GM10266 (cell line): Measurements from ENCODE around the gene GPR37L1.

Source experiments
- DNase-seq: peaks from one replicate; pipeline ENCODE4 v3.0.0; 2012; ENCODE audit errors: extremely low spot score
- TF ChIP-seq, protein P1 (sequence below): IDR thresholded peaks from 2 replicates; pipeline ENCODE4 v1.5.1; 2012; ENCODE audit warnings: mild to moderate bottlenecking, low read depth; ENCODE audit not compliant: control insufficient read depth, insufficient read depth; ENCODE audit errors: missing control alignments

Gene GPR37L1

GRCh38 chr1:202152399-202152798 lies 29.7 kb downstream of the GPR37L1 start:
- TF ChIP-seq, protein P1, sequence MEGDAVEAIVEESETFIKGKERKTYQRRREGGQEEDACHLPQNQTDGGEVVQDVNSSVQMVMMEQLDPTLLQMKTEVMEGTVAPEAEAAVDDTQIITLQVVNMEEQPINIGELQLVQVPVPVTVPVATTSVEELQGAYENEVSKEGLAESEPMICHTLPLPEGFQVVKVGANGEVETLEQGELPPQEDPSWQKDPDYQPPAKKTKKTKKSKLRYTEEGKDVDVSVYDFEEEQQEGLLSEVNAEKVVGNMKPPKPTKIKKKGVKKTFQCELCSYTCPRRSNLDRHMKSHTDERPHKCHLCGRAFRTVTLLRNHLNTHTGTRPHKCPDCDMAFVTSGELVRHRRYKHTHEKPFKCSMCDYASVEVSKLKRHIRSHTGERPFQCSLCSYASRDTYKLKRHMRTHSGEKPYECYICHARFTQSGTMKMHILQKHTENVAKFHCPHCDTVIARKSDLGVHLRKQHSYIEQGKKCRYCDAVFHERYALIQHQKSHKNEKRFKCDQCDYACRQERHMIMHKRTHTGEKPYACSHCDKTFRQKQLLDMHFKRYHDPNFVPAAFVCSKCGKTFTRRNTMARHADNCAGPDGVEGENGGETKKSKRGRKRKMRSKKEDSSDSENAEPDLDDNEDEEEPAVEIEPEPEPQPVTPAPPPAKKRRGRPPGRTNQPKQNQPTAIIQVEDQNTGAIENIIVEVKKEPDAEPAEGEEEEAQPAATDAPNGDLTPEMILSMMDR, result no peak
- no peak for DNase-seq

- TF ChIP-seq, protein P1, result no peak
- DNase-seq, result no peak
Measured at GRCh38 chr1:202153284-202153683, 30.6 kb downstream of the GPR37L1 start.

DNA sequence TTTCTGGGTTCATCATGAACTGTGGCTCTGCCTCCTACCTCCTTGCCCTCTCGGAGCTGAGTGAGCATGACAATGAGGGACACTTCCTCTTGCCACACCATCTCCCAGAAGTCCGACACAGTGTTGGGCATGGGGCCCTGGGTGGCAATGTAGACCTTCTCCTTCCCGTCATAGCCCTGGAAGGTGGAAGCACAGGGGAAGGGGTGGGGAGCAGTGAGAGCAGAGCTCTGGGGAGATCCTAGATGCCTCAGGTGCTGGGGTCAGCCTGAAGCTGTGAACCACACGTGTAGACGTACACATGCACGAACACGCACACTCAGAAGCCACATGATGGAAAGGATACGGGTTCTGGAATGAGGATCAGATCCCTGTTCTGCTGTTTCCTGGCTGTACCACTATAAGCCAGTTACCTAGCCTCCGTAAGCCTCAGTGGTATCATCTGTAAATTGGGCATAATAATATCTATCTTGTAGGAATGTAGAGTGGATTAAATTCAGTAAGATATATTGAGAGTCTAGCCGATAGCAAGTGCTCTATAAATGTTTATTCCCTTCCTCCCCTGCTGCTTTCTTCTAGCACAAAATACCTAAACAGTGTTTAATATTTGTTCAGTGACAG lies 31.5 kb downstream of the GPR37L1 start:
- TF ChIP-seq, protein P1, result no peak
- no peak for DNase-seq

GRCh38 chr1:202154766-202155477 lies 32.2 kb downstream of the GPR37L1 start:
- TF ChIP-seq, protein P1, result peak; percentile 63
- no peak for DNase-seq

- TF ChIP-seq, protein P1, result no peak
- DNase-seq, result no peak
Measured at GRCh38 chr1:202155478-202156021, 32.8 kb downstream of the GPR37L1 start.

DNA sequence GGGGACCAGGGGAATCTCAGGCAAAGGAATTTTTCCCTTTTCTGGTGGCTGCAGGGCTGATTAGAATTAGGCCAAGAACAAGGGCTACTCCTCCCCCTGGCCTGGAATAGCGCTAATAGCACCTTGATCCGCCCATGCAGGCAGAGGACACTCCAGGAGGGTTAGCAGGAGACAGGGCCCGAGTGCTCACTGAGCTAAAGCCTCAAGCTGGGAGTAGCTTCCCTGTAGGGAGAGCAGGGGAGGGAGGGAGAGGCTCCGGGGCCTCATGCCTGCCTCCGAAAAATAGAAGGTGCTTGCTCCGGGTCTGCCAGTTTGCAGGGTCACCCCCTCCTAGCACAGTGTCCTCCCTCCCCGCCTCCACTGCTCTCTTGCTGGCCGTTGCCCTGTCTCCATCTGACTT lies 33.9 kb downstream of the GPR37L1 start:
- DNase-seq, result no peak
- TF ChIP-seq, protein P1, result no peak

DNA sequence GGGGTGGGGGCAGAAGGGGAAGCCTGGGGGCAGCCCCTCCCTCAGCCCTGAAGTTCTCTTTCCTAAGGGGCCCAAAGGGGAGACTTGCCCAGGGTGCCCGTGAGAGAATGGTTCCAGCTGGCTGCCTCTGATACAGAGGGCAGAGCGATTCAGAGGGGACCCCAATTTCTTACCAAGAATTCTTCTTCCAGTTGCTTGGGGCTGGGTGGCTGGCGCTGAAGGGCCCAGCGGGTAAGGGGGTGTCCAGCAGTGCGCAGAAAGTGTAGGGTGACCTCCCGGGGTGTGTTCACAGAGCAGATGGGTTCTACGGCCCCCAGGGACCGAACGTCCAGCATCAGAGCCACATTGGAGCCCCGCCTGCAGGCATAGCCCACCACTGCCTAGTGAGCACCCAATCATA lies 35.2 kb downstream of the GPR37L1 start:
- DNase-seq, result no peak
- TF ChIP-seq, protein P1, result no peak
